Heart left ventricle (tissue), 16 donors: ENCODE data around the gene ARL15. TPM values are rescaled to one million over a fixed set of nuclear protein-coding genes. Genes with fewer than 3 reads are reported as not detected.

Experiments
- ATAC-seq, 4 donors: fragments of 200-7000 bp; cut with Tn5 transposase; one replicate each; pipeline ENCODE4 v1.9.1; 2020 to 2022; ENCODE audit warnings: moderate library complexity in 4 of 4, mild to moderate bottlenecking in 3 of 4, moderate number of reproducible peaks in 1 of 4
- DNase-seq, 5 donors: peaks; one replicate each; pipeline ENCODE4 v3.0.0-alpha.2; 2020
- H3K27ac ChIP-seq, 12 donors: fragments of 200-600 bp; sonication (generic) in 4 of 12; one replicate each; pipeline versions ENCODE4 v1.5.0 to v1.8.0; 2016 to 2022; ENCODE audit warnings: mild to moderate bottlenecking in 2 of 12
- H3K27me3 ChIP-seq, 9 donors: fragments of 200-600 bp; sonication (generic) in 2 of 9; one replicate each; pipeline versions ENCODE4 v1.5.1 to v1.8.0; 2016 to 2022; ENCODE audit warnings: mild to moderate bottlenecking in 3 of 9
- H3K36me3 ChIP-seq, 9 donors: fragments of 200-600 bp; sonication (generic) in 2 of 9; one replicate each; pipeline versions ENCODE4 v1.5.0 to v1.8.0; 2018 to 2022; ENCODE audit warnings: mild to moderate bottlenecking in 2 of 9
- H3K4me1 ChIP-seq, 12 donors: fragments of 200-600 bp; sonication (generic) in 4 of 12; one replicate each; pipeline versions ENCODE4 v1.5.0 to v1.8.0; 2016 to 2022; ENCODE audit warnings: mild to moderate bottlenecking in 3 of 12
- H3K4me3 ChIP-seq, 12 donors: fragments of 200-600 bp; sonication (generic) in 4 of 12; one replicate each; pipeline versions ENCODE4 v1.5.0 to v1.8.0; 2017 to 2022; ENCODE audit warnings: mild to moderate bottlenecking in 9 of 12, moderate library complexity in 4 of 12
- H3K9me3 ChIP-seq, 12 donors: fragments of 200-600 bp; sonication (generic) in 4 of 12; one replicate each; pipeline versions ENCODE4 v1.5.0 to v1.8.0; 2016 to 2022; ENCODE audit warnings: mild to moderate bottlenecking in 1 of 12
- POLR2A ChIP-seq, 2 donors: fragments of 450-650 bp; IDR thresholded peaks; one replicate each; pipeline ENCODE4 v1.6.1; 2017; ENCODE audit warnings: antibody characterized with exemption in 2 of 2, mild to moderate bottlenecking in 2 of 2, moderate library complexity in 2 of 2
- WGBS, 4 donors: extraction: QIAGEN DNeasy Blood & Tissue Kit in 2 of 4; methylation state at CpG; one replicate each; pipeline versions ENCODE4 v1.1.5 to v1.1.7; 2013 to 2018; 5-methylcytosine and 5-hydroxymethylcytosine counted together
- intact Hi-C, 10 donors: fragments of 100-400 bp; cut with DNase I; formaldehyde crosslinking; loops; one replicate each; pipeline versions ENCODE4 v1.11.1 to v1.14.2; 2022
- polyA plus RNA-seq, 2 donors: library from polyadenylated mRNA; stranded (reverse); fragments of 200-250 nt; gene quantifications; one replicate each; pipeline ENCODE4 v1.2.3, GENCODE V29; 2013
- total RNA-seq, 9 donors: library from RNA; depleted of rRNA in 2 of 9; stranded (reverse); fragments of >200 nt in 2 of 9; fragmentation: NEBNext Ultra II Directional in 3 of 9; extraction: Animal tissue kit (Norgen Biotek cat#: 25700) in 3 of 9; gene quantifications; one replicate each; pipeline versions ENCODE4 v1.1.0 to v1.2.4, GENCODE V29; 2016 to 2023
- TF ChIP-seq, protein P1 (sequence below), 12 donors: fragments of 200-600 bp; sonication (generic) in 4 of 12; IDR thresholded peaks; one replicate each; pipeline versions ENCODE4 v1.5.0 to v1.8.0; 2018 to 2022; ENCODE audit warnings: antibody characterized with exemption in 12 of 12, mild to moderate bottlenecking in 5 of 12
- donor health status: ischemic (EF 13 %, LVEDD 7.1; RV severe dilation, severe dysfunction).
- donor health status: healthy with polysubstance abuse.
- donor health status: DM: no; HTN: yes; CAD: no.
- donor health status: DM: no; HTN: no; CAD: no.
- donor health status: ischemic (EF 25% LVEDD 6.9; RV normal size, moderate dysfunction).
- donor health status: ischemic (EF 25% LVEDD 5.7; RV mildly dilated, moderate dysfunction).
- donor health status: healthy.
- donor health status: DM: yes; HTN: yes; CAD: no.
- donor health status: ischemic (EF 35%, LVEDD 5.7; RV mildly dilated, moderate dysfunction).
- donor health status: nonischemic (EF 11% LVEDD 7.7; RV severe dilation, severe dysfunction).
- donor health status: DM: yes; HTN: yes; CAD: no.
- donor health status: PGD.
- donor health status: ischemic (EF 29% LVEDD 5.4; RV normal size, mild dysfunction).
- donor health status: nonischemic (EF 23%, LVEDD 6.1; RV moderate dilation, normal function).

The ARL15 gene
- total and polyA plus RNA-seq, 11 donors: 7.1 to 35.0 (median 23.2) TPM

DNA sequence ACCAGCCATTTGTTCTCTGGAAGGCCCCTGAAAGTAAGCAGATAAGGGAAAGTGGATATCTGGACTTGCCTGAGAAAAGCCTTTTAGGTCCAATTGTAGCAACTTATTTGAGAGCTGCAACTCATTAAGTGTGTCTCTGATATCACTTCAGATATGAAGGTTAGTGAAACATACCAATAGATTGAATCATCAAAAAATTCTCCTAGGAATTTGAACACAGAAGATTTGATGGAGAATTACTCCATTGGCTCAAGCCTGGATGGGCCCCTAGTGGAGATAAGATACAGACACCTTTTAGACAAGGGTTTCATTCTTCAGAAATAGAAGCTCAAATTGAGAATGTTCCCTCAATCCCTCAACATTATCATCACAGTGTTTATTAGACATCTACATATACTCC is 393.3 kb downstream of the ARL15 start:
- no peak overlapping the region for H3K4me3 ChIP-seq
- H3K9me3 ChIP-seq: no peaks in the 10 kb centered on the region
- TF ChIP-seq POLR2A (IDR thresholded peaks at IDR 0.05): no peak
- TF ChIP-seq, protein P1, sequence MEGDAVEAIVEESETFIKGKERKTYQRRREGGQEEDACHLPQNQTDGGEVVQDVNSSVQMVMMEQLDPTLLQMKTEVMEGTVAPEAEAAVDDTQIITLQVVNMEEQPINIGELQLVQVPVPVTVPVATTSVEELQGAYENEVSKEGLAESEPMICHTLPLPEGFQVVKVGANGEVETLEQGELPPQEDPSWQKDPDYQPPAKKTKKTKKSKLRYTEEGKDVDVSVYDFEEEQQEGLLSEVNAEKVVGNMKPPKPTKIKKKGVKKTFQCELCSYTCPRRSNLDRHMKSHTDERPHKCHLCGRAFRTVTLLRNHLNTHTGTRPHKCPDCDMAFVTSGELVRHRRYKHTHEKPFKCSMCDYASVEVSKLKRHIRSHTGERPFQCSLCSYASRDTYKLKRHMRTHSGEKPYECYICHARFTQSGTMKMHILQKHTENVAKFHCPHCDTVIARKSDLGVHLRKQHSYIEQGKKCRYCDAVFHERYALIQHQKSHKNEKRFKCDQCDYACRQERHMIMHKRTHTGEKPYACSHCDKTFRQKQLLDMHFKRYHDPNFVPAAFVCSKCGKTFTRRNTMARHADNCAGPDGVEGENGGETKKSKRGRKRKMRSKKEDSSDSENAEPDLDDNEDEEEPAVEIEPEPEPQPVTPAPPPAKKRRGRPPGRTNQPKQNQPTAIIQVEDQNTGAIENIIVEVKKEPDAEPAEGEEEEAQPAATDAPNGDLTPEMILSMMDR (IDR thresholded peaks at IDR 0.05): no peak
- DNase-seq (no peak), ATAC-seq (no peak)
- no peak overlapping the region for H3K27ac ChIP-seq
- intact Hi-C loops: no loop called here
- no peaks in the 10 kb centered on the region for H3K27me3 ChIP-seq
- peaks cover 0 to 5% (median 0%) of the 10 kb centered on the region in 12 donors for H3K4me1 ChIP-seq
- H3K36me3 ChIP-seq: no peaks in the 10 kb centered on the region

DNA sequence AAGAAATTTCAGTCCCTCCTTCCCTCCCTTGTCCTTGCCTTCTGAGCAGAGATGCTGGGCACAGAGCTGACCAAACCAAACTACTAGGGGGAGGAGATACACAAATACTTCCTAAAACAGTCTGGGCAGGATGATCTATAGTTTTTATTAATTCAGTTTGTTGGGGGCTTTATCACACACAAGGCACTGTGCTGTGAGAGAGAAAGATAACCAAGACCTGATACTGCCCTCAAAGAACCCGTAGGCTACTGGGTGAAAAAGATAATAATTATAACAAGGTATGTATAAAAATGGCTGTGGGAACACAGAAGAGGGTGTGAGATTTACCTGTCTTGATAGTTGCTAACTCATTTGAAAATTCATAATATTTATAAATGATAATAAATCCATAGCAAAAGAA is 395.3 kb downstream of the ARL15 start:
- peaks cover 0 to 5% (median 0%) of the 10 kb centered on the region in 12 donors for H3K4me1 ChIP-seq
- no peak for TF ChIP-seq POLR2A (IDR thresholded peaks at IDR 0.05)
- TF ChIP-seq, protein P1 (IDR thresholded peaks at IDR 0.05): no peak
- H3K27ac ChIP-seq: no peak overlapping the region
- H3K27me3 ChIP-seq: no peaks in the 10 kb centered on the region
- no peaks in the 10 kb centered on the region for H3K9me3 ChIP-seq
- no peak overlapping the region for H3K4me3 ChIP-seq
- no peak for ATAC-seq
- DNase-seq: no peak
- intact Hi-C loops: no loop called here
- 86 to 94% (median 90%) methylated on average over 1 of the region's 1 CpG for WGBS, 4 donors
- H3K36me3 ChIP-seq: no peaks in the 10 kb centered on the region

DNA sequence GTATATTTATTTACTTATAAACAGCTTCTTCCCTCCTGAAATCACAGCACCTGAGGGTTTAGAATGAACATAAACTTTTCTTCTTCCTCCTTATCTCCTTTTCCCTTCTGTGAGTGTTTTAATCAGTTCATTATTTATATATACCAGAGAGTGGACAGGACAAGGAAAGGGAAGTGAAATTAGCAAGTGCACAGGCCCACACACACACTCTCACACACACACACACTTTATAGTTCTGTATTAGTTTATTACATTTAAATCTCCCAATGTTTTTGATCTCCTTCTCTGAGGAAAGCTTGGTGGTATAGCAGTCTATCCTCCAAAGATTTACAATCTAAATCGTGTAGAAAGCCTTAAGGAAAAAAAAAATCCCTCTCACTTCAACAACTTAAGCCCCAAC is 396.4 kb downstream of the ARL15 start:
- ATAC-seq (no peak), DNase-seq (no peak)
- intact Hi-C loops: no loop called here
- WGBS, 4 donors: 79 to 88% (median 84%) methylated on average over 1 of the region's 1 CpG
- Histone ChIP-seq H3K4me1 (peaks cover 0 to 5% (median 0%) of the 10 kb centered on the region in 12 donors), H3K27ac (no peak overlapping the region), H3K27me3 (no peaks in the 10 kb centered on the region), H3K36me3 (no peaks in the 10 kb centered on the region), H3K4me3 (no peak overlapping the region), H3K9me3 (no peaks in the 10 kb centered on the region)
- TF ChIP-seq POLR2A (IDR thresholded peaks at IDR 0.05): no peak
- TF ChIP-seq, protein P1 (IDR thresholded peaks at IDR 0.05): no peak

DNA sequence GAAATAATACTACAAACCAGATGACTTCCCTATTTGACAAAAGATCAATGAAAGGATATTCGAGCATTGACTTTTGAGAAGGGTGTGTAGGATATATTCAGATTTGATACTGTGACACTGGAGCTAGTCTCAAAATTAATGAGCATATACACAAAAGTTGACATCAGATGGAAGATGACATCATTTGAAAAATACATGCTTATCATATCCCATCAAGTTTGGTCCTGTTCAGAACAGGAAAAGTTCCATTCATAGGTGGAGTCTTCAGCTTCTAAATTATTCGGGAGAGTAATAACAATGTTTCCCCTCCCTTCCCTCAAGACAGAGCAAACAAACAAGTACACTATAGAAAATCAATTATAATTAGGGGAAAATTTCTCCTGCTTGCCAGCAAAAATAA is 401.6 kb downstream of the ARL15 start:
- no peaks in the 10 kb centered on the region for H3K36me3 ChIP-seq
- no peak overlapping the region for H3K4me3 ChIP-seq
- H3K4me1 ChIP-seq: no peaks in the 10 kb centered on the region
- H3K9me3 ChIP-seq: no peaks in the 10 kb centered on the region
- 75 to 88% (median 82%) methylated on average over 2 of the region's 2 CpGs for WGBS, 4 donors
- no peaks in the 10 kb centered on the region for H3K27me3 ChIP-seq
- TF ChIP-seq, protein P1 (IDR thresholded peaks at IDR 0.05): no peak
- no peak for TF ChIP-seq POLR2A (IDR thresholded peaks at IDR 0.05)
- intact Hi-C loops: no loop called here
- no peak overlapping the region for H3K27ac ChIP-seq
- DNase-seq: no peak
- no peak for ATAC-seq
